Activated T-cell treated with anti-CD3 and anti-CD28 coated beads for 4 hours (primary cell): ENCODE results near the gene TARP.
"Not testable (repeated sequence)": the region's sequence is repeated elsewhere in the genome, so short reads cannot be mapped to it uniquely, and the experiment has no call there.

Experiments
- DNase-seq: peaks from one replicate; pipeline ENCODE4 v3.0.0-alpha.2; 2020

Gene TARP

DNA sequence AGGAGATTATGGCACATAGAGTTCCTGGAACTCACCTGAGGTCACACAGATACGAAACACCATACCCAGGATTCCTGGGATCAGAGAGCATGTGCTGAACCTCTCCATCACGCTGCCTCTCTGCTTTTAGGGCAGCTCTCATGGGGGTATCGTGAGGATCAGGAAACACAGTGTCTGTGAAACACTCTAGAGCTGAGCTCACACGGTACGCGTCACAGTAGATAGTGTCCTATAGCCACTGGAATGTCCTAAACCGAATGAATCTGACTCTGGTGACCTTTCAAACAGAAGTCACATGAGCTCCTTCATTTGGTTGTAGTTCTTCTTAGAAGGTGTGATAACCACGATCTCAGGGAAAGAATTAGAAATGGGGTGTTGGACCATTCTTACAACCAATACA lies 14.3 kb downstream of the TARP start:
- not testable (repeated sequence) for DNase-seq

DNA sequence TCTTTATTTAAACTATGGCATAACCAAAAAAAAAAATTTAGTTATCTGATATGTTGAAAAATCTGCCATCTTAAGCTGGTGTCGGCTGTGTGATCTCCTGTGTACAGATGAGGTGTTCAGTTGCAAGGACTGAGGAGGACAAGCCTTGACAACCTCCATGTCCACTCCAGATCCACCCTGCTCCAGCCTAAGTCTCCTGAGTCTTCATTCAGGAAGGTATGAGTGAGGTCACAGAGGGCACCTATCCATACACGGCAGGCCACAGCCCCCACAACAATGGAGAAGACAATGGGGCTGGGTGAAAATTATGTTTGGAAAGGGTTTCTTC lies 16.1 kb downstream of the TARP start:
- DNase-seq: no peak

DNA sequence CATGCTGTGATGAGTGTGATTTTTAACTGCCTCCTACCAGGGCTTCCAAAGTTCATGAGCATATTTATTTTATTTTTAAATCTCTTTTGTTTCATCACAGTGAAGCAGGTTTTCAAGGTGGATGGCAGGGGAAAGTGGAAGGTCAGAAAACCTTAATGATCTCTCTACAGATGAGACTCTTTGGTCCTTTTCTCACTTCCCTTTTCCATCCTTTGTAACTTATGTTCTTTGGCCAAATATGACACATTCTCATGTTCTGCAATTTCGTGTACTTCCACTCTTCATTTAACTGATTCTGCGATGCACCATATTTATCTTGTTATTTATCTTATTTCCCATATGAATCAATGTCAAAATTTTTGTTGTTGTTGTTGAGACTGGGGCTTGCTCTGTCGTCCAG lies 23.6 kb downstream of the TARP start:
- DNase-seq: not testable (repeated sequence)

DNA sequence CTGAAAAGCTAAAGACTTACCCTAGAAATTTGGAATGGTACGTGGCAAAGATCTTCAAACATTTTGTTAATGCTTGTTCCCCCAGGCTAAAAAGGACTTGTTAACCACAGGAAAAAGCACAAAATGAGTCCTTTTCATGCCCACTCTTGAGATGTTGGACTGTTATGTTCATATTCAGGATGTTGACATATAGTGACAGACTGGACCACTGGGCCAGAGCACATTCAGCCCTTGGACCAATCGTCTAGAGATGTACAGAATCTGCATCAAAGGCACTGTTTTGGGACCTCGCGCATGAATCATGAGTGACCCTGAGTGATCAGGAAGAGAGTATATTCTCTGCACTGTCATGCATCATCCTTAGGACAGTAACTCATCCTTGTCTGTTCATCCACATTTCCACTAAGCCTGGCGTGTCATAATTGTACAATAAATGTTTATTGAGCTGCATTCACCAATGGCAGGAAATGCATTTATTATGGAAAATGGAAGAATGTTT lies 25.3 kb downstream of the TARP start:
- no peak for DNase-seq

GRCh38 chr7:38245409-38245977 lies 27.9 kb downstream of the TARP start:
- no peak for DNase-seq

DNA sequence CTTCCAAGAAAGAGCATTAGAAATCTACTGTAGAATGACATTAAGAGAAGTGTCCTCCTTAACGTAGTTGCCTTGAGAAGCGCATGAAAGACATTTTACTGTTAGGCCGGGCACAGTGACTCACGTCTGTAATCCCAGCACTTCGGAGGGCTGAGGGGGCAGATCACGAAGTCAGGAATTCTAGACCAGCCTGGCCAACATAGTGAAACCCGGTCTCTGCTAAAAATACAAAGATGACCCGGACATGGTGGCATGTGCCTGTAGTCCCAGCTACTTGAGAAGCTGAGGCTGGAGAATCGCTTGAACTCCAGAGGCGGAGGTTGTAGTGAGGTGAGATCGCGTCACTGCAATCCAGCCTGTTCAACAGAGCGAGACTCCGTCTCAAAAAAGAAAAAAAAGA lies 28.9 kb downstream of the TARP start:
- no peak for DNase-seq

GRCh38 chr7:38243345-38243744 lies 30.1 kb downstream of the TARP start:
- DNase-seq: not testable (repeated sequence)

DNA sequence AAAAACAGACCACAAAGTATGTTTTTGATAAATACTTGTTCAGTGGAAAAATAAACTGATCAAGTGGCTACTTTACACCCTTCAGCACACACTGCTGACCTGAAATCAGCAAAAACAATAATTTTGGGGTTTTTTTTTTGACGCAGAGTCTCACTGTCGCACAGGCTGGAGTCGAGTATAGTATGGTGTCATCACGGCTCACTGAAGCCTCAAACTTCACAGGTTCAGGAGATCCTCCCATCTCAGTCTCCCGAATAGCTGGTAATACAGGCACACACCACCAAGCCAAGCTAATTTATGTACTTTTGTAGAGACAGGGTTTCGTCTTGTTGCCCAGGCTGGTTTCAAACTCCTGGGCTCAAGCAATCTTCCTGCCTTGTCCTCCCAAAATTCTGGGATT lies 30.6 kb downstream of the TARP start:
- DNase-seq: no peak

DNA sequence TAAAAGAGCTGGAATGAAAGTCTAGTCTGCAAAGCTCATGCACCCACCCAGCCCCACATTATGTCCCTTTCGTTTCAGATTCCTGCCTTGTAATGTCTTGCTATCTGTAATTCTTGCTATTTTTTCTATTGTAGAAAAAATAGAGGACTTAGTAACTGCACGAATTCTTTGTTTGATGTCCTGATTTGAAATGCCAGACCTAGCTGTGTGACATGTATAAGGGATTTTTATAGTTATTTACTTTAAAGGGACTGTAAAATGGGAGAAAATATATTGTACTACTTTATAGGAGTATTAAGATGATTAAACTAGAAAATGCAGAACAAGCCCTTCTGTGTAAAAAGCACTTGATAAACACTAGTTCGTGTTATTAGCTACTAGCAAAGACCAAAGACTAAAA lies 32.4 kb downstream of the TARP start:
- DNase-seq: no peak

- DNase-seq: not testable (repeated sequence)
These were observed 34.3 kb downstream of the TARP start for GRCh38 chr7:38239129-38239528.

GRCh38 chr7:38235606-38236005 lies 37.8 kb downstream of the TARP start:
- DNase-seq: no peak

GRCh38 chr7:38234759-38235158 lies 38.7 kb downstream of the TARP start:
- not testable (repeated sequence) for DNase-seq

DNA sequence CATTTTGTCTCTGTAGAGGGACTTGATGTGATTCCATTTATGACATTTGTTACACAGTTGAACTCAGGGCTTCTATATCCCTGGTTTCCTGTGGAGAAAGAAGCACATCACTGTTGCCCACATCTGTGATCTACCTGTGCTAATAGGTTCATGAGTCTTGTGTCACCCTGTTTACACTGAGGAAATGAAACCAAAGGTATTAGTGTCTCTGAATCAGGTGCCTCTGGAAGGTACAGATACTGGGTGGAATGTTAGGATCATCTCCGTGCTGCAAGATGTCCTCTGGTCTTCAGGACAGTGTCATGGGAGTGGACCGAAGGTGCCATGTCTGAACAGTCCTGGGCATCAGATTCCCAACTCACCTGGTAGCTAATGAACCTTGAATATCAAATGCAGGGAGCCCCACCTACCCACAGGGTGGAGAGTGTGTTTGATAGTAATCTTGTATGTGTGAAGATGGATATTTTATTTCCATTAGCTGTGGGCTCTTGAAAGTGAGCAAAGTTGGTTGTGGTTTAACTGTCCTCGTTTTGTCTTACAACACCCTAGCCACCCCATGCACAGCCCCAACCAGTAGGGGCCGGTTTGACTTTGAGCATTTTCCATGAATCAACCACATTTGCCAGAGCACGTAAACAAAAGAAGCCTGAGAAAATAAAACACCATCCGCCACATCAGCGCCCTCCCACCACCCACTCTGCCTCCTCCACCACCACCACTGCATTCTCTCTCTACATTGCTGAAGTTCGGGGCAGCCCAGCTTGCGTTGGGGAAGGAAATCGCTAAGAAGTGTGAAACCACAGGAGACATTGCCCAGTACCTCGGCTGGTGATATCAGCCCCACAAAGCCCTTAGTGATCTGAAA lies 40.7 kb downstream of the TARP start:
- DNase-seq: peak; percentile 58

- DNase-seq: no peak
These were observed 43.4 kb downstream of the TARP start for GRCh38 chr7:38229884-38230642.

DNA sequence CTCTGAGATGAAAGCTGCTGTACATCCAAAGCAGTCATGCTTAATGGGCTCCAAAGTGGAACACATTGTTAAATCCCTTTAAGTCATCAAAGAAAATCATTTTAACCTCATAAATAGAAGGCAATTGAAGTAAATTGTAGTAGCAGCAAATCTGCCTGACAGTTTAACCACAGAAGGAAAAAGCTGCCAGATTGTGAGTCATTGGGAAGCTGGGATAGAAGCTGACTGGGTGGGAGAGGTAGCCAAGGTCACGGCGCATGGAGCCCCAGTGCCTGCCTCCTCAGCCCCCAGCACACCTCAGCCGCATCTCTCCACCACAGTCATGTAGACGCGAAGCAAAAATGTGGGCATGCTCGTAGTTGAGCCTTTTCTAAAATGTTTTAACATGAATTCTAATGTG lies 44.0 kb downstream of the TARP start:
- DNase-seq: no peak

- DNase-seq: no peak
These were observed 49.0 kb downstream of the TARP start for GRCh38 chr7:38224392-38224791.

- no peak for DNase-seq
These were observed 50.1 kb downstream of the TARP start for GRCh38 chr7:38223306-38223705.

DNA sequence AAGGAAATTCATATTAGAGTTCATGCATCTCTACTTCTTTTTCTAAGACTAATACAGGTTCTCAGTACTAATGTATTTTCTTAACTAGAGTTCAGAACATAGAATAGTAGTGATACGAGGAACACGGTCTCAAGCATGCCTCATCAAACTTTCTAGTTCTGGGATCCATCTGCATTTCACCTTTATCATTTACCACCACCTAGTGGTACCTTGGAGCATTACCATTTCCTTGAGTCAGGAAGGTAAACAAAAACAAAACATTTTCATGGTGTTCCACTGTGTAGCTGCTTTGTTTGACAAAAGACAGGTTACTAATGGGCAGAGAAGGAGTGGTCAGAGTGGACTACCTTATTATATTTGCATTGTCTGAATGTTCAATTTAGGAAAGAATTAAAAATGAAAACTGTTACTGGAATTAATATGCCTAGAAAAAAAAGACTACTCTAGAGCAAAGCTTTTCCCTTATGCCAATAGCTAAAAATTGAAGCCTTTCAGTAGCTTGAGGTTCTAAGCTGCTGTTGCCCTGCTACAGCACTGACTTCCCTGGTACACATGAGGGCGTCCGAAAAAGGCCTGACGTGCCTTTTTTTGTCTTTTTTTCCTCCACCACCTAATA lies 50.8 kb downstream of the TARP start:
- DNase-seq: no peak

- DNase-seq: no peak
These were observed 53.0 kb downstream of the TARP start for GRCh38 chr7:38220452-38220851.

DNA sequence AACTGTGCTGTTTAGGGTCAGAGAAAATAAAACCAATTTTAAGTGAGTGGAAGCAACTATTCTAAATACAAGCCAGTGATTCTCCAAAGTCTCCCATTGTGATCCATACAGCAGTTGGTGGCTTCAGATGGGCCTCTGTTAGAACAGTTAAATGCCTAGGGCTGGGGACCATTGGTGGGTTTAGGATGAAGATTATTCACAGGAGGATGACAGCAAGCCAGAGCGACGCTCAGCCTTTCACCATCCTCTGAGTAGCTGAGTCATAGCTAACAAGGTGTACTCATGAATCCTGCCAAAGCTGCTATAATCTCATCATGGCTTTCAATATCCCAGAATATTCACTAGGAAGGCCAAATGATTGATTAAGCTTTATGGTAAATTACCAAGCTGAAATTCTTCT lies 55.8 kb downstream of the TARP start:
- DNase-seq: no peak

DNA sequence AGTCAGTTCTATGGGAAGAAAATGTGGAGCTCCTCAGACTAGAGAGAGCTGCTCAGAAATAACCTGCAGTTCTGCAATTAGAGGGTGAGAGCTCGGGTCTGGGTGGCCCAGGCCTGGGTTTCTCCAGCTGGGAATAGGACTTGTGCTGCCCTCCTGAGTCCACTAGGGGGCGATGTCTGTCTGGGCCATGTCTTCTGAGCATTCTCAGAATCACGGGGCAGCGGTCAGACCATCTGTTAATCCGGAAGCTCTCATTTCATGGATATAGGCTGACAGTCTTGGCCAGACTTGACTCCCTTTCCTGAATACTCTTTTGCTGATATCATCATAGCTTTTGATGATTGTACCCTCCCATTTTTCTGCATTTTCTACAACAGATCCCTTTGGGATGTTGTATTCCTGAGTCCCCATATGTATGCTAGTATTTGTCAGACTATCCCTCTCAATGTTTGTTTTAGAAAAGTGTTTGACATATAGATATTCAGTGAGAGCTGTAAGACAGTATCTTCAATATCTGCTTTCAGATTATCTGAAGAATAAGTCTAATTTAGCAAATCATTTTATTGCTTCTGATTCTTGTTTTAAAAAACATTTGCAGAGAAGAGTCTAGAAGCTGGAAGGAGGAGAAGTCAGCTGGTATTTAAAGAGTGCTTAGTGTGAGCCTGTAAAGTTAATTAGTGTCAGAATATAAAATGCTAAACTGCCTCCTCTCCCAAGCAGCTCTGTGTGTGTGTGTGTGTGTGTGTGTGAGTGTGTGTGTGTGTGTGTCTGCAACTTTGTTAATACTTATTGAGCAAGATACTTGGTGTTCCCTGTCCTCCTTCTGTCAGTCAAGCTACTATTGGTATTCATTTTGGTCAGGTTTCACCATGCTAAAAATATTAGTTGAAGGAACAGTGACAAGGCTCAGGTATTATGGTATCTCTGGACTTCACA lies 57.4 kb downstream of the TARP start:
- DNase-seq: peak; percentile 65

- DNase-seq: no peak
These were observed 58.3 kb downstream of the TARP start for GRCh38 chr7:38215115-38215514.
